IPS-18c (cell line): Measurements from ENCODE around the gene GLIPR1L2.
"Not testable (repeated sequence)": the region's sequence is repeated elsewhere in the genome, so short reads cannot be mapped to it uniquely, and the experiment has no call there.

Experiments used
- H3K4me3 ChIP-seq: 2 replicates; pipeline ENCODE4 v1.7.0; 2013; ENCODE audit warnings: low read depth, mild to moderate bottlenecking, low read length, moderate library complexity; ENCODE audit not compliant: insufficient read depth
- H3K9me3 ChIP-seq: one replicate; pipeline ENCODE4 v1.6.1; 2013; ENCODE audit warnings: mild to moderate bottlenecking, low read length, moderate library complexity; ENCODE audit not compliant: control insufficient read depth, insufficient read depth

The GLIPR1L2 gene

DNA sequence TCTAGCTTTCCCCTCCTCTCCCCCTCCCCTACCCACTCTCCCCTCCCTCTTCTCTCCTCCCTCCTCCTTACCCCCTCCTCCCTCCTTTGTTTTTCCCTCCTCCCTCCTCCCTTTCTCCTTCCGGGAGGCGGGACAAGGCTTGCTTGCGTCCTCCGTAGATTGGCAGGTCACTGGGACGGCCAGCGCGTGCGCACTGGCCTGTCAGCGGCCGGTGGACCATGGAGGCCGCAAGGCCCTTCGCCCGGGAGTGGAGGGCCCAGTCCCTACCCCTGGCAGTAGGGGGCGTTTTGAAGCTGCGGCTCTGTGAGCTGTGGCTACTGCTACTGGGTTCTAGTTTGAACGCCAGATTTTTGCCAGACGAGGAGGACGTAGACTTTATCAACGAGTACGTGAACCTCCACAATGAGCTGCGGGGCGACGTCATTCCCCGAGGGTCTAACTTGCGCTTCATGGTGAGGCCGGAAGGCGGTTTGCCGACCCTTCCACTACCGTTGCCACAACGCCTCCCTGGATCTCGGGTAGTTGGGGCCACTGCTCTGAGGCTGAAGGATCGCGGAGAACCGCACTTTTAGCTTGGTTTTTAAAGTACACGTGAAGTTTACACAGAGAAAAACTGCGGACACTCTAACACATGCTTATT is at the start of gene GLIPR1L2:
Gene GLIPR1L2, plus strand, starts transcription at position 191 of the 640 bp plus-strand sequence. Its CDS starts 28 bp downstream, at position 219.
- H3K4me3 ChIP-seq = peak within 1 kb of the TSS; percentile 38; the same call in 1 of the 2 replicates
- no peaks in the 10 kb centered on the region for H3K9me3 ChIP-seq

DNA sequence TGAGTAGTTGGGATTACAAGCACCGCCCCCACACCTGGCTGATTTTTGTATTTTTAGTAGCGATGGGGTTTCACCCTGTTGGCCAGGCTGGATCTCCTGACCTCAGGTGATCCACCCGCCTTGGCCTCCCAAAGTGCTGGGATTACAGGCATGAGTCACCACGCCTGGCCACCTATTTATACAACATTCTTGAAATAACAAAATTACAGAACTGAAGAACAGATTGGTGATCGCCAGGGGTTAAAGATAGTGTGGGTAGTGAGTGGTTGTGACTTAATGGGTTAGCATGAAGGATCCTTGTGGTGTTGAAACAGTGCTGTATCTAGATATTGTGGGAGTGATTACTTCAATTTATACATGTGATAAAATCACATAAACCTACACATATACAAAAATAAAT is 49.0 kb upstream of the GLIPR1L2 start:
- H3K4me3 ChIP-seq = no peak overlapping the region
- H3K9me3 ChIP-seq = no peaks in the 10 kb centered on the region

DNA sequence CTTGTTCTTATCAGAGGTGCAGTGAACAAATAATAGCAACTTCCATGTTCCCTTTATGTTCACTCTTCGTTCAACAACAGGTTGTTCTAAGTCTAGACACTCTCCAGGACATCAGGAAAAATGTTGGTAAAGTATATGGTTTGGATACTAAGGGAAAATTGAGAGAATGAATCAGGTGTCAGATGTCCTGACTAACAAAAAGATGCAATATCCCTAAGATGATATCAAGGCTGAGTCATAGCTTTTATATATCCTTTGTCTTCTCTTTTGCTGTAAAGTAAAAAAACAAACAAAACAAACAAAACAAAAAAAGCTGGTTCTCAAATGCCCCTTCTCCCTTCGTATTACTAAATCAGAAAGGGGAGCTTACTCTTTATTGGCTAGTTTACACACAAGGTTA is 45.4 kb upstream of the GLIPR1L2 start:
- Histone ChIP-seq H3K4me3 (no peak overlapping the region), H3K9me3 (no peaks in the 10 kb centered on the region)

DNA sequence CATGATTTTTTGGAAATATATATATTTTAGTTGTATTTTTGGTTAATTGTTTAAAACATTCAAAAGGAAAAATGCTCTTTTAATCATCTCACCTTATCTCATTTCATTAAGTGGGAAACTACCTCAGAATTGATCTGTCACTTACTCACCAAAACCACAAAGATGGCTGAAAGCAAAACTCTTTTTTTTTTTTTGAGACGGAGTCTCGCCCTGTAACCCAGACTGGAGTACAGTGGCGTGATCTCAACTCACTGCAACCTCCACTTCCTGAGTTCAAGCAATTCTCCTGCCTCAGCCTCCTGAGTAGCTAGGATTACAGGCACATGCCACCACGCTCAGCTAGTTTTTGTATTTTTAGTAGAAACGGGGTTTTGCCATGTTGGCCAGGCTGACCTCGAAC is 44.7 kb upstream of the GLIPR1L2 start:
- H3K9me3 ChIP-seq, H3K4me3 ChIP-seq: not testable (repeated sequence)

DNA sequence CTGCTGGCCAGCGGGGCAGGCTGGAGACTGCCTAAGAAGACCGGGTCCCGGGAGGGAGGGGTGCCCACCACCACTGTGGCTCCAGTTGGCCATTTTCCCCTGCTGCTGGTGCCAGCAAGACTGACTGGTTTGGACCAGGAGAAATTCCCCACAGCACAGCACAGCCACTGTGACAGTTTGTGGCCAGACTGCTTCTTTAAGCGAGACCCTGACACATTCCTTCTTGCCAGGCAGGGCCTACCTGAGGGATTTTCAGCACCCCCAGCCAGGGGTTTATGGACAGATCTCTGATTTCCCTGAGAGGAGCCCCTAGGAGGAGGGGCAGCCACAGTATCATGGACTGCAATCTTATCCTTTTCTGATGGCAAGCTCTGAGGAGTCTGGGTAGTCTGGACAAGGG is 40.9 kb upstream of the GLIPR1L2 start:
- Histone ChIP-seq H3K9me3 (no peaks in the 10 kb centered on the region), H3K4me3 (no peak overlapping the region)

DNA sequence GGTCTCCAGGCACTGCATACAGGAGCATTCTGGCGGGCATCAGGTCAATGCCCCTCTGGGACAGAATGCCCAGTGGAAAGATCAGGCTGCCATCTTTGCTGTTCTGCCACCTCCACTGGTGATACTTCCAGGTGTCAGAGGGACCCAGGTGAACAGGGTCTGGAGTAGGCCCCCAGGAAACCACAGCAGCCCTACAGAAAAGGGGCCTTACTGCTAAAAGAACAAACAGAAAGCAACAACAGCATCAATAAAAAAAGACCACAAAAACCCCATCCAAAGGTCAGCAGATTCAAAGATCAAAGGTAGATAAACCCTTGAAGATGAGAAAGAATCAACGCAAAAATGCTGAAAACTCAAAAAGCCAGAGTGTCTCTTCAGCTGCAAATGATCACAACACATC is 40.5 kb upstream of the GLIPR1L2 start:
- no peaks in the 10 kb centered on the region for H3K9me3 ChIP-seq

DNA sequence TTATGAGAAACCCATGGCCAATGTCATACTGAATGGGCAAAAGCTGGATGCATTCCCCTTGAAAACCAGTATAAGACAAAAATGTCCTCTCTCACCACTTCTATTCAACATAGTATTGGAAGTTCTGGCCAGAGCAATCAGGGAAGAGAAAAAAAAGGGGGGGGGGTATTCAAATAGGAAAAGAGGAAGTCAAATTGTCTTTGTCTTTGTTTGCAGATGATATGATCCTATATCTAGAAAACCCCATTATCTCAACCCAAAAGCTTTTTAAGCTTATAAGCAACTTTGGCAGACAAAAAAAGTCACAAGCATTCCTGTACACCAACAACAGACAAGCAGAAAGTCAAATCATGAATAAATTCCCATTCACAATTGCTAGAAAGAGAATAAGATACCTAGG is 36.9 kb upstream of the GLIPR1L2 start:
- Histone ChIP-seq H3K9me3 (peaks cover 3% of the 10 kb centered on the region), H3K4me3 (no peak overlapping the region)

More for the DNA sequence above, 40.5 kb upstream of the GLIPR1L2 start:
- no peak overlapping the region for H3K4me3 ChIP-seq

DNA sequence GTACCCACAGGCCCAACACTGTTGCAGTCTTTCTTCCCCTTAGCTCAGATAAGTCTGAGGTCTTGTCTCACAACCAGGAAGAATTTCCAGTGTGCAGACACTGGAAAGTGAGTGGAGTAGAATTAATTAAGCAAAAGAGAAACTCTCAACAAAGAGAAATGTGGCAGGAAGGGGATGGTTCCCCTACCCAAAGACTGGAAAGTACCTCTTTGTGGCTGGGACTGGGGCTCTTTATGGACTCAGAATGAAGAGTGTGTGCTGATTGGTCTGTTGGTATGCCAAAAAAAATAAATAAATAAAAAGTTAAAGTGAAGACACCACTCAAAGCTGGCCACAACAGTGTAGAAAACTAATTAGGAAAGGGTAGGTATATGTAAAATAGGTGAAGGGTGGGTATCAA is 30.0 kb upstream of the GLIPR1L2 start:
- Histone ChIP-seq H3K9me3 (no peaks in the 10 kb centered on the region), H3K4me3 (no peak overlapping the region)

DNA sequence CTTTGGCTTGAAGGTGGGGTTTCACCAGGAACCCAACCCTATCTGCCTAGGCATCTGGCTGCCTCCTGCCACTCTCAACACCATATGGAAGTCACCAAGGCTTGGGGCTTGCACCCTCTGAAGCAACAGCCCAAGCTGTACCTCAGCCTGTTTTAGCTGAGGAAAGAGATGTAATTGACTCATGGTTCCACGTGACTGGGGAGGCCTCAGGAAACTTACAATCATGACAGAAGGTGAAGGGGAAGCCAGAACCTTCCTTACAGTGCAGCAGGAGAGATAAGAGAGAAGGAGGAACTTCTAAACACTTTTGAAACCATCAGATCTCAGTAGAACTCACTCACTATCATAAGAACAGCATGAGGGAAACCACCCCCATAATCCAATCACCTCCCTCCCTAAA is 29.5 kb upstream of the GLIPR1L2 start:
- Histone ChIP-seq H3K9me3 (no peaks in the 10 kb centered on the region), H3K4me3 (no peak overlapping the region)

DNA sequence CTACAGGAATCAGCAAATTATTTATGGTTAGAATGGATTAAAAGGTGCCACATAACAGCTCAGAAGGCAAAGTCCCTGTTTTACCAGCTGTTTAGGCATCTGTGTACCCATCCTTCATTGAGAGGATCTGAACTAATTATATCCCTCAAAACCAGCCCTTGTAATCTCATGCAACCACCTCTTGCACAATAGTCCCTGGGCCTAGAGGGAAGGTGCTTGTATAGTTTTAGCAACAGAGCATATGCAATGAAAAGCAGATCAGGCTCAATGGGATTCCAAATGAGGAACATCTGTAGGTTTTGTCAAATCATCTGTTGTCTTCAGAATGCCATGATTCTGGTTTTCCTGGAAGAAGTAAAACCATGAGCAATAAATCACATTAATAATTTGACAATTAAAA is 26.0 kb upstream of the GLIPR1L2 start:
- H3K9me3 ChIP-seq = no peaks in the 10 kb centered on the region

DNA sequence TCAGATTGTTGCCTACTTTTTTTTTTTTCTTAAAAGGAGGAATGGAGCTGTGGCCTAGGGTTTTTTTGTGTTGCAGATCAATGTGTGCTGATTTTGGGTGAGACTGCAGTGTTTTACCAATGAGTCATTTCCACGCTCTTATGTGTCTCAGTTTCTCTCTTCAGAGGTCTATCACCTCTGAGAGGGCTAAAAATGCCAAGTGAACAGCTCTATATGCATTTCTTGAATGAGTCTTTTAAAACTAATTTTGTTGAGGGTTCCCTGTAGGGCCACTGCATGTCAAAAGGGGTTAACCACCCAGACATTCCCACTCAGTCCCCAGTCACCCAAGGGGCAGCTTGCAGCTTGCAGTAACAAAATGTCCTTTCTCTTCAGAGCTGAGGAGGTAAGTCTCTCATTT is 24.3 kb upstream of the GLIPR1L2 start:
- peak overlapping the region; percentile 11; the same call in 1 of the 2 replicates for H3K4me3 ChIP-seq
- no peaks in the 10 kb centered on the region for H3K9me3 ChIP-seq

More for the DNA sequence above, 26.0 kb upstream of the GLIPR1L2 start:
- H3K4me3 ChIP-seq = no peak overlapping the region

DNA sequence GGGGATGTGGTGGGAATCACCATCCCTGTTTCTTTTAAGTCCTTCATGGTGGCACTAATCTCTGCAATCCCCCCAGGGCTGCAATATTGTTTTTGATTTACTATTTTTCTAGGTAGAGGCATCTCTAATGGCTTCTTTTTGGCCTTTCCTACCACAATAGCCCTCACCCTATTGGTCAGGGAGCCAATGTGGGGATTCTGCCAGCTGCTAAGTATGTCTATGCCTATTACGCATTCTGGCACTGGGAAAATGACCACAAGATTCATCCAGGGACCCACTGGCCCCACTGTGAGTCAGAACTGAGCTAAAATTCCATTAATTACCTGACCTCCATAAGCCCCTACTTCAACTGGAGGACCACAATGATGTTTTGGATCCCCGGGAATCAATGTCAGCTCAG is 15.9 kb upstream of the GLIPR1L2 start:
- Histone ChIP-seq H3K9me3 (no peaks in the 10 kb centered on the region), H3K4me3 (no peak overlapping the region)

DNA sequence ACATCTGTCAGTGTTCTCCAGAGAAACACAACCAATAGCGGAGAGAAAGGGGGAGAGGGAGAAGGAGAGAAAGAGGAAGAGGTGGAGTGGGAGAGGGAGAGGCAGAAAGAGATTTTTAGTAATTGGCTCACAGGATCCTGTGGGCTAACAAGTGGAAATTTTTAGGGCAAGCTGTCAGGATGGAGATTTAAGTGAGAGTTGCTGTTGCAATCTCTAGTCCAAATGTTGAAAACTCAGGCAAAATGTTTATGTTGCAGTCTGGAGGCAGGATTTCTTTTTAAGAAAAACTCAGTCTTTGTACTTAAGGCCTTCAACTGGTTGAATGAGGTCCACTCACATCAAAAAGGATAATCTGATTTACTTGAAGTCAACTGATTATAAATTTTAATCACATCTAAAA is 12.5 kb upstream of the GLIPR1L2 start:
- H3K4me3 ChIP-seq = no peak overlapping the region
- H3K9me3 ChIP-seq = no peaks in the 10 kb centered on the region

DNA sequence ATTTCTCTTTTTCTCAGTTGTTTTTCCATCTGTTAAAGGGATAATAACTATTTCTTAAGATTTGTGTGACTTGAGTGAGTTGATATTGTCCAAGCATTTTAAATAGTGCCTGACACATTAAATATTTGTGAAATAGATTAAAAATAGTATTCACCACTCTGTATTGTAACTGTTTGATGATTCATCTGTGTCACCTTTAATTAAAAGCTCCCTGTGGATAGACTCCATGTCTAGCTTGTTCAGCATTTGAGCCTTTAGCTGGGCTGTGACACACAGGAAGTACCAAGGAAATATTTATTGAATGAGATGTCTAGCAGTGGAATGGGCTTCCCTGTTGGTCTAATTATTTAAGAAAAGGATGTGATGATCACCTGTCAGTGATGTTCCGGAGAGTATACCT is 1.8 kb upstream of the GLIPR1L2 start:
- no peaks in the 10 kb centered on the region for H3K9me3 ChIP-seq
- H3K4me3 ChIP-seq = no peak overlapping the region

DNA sequence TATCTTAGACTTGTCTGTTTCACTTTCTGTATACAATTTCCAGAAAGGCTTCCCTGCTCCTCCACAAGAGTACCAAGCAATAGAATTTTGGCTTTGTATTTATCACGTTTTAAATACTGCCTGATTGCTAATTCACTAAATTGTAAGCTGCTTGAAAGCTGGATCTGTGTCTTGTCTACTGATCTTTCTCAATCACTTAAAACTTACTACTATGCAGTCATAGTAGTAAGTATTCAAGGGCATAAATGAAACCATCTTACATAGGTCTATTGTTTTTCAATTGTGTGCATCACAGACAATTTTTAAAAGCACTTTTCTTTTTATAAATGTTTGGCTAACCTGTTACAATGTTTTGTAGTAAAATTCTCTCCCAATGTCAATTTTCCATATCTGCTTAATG is 1.2 kb upstream of the GLIPR1L2 start:
- no peak overlapping the region for H3K4me3 ChIP-seq
- H3K9me3 ChIP-seq = no peaks in the 10 kb centered on the region

DNA sequence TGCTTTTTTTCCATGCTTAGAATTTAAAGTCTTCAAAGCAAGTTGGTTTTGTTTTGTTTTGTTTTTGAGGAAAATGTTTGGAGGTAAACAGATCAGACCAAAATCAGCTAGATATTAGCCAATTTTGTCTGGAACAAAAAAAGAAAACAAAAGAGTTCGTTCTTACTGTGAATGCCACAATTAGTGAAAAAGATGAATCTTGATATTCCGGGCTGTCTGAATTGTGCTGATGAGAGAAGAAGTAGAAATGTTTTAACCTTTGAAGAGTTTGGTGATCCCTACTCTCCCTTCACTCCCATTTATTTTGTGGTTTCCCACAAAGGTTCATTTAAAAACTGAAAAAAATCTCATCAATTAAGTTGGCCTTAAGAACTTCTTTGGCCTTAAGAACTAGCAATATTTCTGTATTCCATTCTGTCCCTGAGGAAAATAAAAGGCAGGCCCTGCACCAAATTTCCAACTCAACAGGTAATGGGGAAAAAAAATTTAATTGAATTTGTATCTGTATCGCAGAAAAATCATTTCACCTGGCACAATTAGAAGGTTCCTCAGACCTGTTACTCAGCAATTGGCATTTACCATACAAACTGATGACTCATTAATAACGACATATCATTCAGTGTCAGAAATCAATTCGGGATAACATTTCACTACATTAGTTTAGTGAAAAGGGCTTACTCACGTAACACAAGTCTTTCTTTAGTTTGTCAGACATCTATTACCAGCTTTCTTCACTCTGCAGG is 562 bp upstream of the GLIPR1L2 start:
- no peaks in the 10 kb centered on the region for H3K9me3 ChIP-seq
- peak overlapping the region; percentile 21; the same call in 1 of the 2 replicates for H3K4me3 ChIP-seq

DNA sequence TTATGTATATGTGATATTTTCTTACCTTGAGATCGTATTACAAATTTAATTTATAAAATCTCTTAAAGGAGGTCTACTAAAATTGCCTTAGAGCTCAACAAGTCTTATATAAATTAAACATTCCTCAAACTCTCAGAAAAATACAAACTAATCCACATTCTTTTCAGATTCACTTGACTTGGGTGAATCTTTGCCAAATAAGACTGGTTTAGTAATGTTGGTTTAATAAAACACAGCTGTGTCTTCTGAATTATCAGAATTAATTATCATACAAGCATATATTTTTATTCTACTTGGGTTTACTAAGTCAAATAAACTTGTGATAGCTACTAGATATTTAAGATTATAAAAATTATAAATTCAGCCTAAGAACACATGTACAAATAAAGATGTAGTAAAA is 13.3 kb downstream of the GLIPR1L2 start:
- Histone ChIP-seq H3K4me3 (no peak overlapping the region), H3K9me3 (no peaks in the 10 kb centered on the region)

DNA sequence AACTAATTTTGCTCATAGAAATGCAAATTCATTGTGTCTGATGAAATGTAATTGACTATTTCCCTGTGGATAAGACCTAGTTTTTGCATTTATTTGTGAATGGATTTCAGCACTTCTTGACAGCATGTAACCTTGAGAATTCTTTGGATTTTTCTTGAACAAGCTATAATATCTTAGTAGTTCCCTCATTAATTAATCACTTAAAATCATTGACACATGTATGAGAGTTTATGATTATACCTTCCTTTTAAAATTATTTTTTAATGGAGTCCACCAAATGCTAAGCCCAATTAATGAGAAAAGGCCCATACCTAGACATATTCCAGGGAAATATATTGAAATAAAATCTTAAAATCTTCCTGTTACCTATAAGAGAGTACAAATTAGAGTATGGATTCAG is 16.8 kb downstream of the GLIPR1L2 start:
- no peaks in the 10 kb centered on the region for H3K9me3 ChIP-seq
- no peak overlapping the region for H3K4me3 ChIP-seq
